Liver (tissue), 9 donors: ENCODE results near the gene ECEL1. TPM values are rescaled to one million over a fixed set of nuclear protein-coding genes. Genes with fewer than 3 reads are reported as not detected.

Experiments
- DNase-seq: peaks from one replicate; pipeline ENCODE4 v3.0.0-alpha.2; 2017; ENCODE audit warnings: low spot score
- H3K27ac ChIP-seq, 2 donors: one replicate each; pipeline ENCODE4 v1.7.0; 2013; ENCODE audit warnings: inconsistent platforms in 2 of 2, low read length in 2 of 2, control low read depth in 1 of 2, low read depth in 1 of 2, mild to moderate bottlenecking in 1 of 2
- H3K27me3 ChIP-seq, 4 donors: one replicate each; pipeline versions ENCODE4 v1.6.1 to v1.7.0; 2013; ENCODE audit warnings: low read length in 3 of 4, inconsistent platforms in 1 of 4, mild to moderate bottlenecking in 1 of 4, moderate library complexity in 1 of 4; ENCODE audit not compliant: control insufficient read depth in 4 of 4, insufficient read depth in 4 of 4
- H3K36me3 ChIP-seq, 4 donors: one replicate each; pipeline versions ENCODE4 v1.6.1 to v1.7.0; 2013; ENCODE audit warnings: low read length in 3 of 4, mild to moderate bottlenecking in 3 of 4, low read depth in 1 of 4, moderate library complexity in 1 of 4; ENCODE audit not compliant: control insufficient read depth in 4 of 4, insufficient read depth in 3 of 4
- H3K4me1 ChIP-seq, 4 donors: one replicate each; pipeline versions ENCODE4 v1.6.1 to v1.7.0; 2013; ENCODE audit warnings: low read length in 3 of 4, mild to moderate bottlenecking in 3 of 4, moderate library complexity in 1 of 4; ENCODE audit not compliant: control insufficient read depth in 4 of 4, insufficient read depth in 4 of 4
- H3K4me3 ChIP-seq, 3 donors: one replicate each; pipeline versions ENCODE4 v1.6.1 to v1.7.0; 2013; ENCODE audit warnings: low read length in 3 of 3, control low read depth in 1 of 3, low read depth in 1 of 3, mild to moderate bottlenecking in 1 of 3
- H3K9ac ChIP-seq, 2 donors: one replicate each; pipeline ENCODE4 v1.7.0; 2013; ENCODE audit warnings: low read length in 2 of 2, mild to moderate bottlenecking in 2 of 2, moderate library complexity in 2 of 2, control low read depth in 1 of 2, low read depth in 1 of 2
- H3K9me3 ChIP-seq, 4 donors: one replicate each; pipeline versions ENCODE4 v1.6.1 to v1.7.0; 2013; ENCODE audit warnings: low read length in 3 of 4; ENCODE audit not compliant: control insufficient read depth in 4 of 4
- ATF3 ChIP-seq: IDR thresholded peaks from 2 replicates; pipeline ENCODE4 v1.6.1; 2016; ENCODE audit warnings: antibody characterized with exemption
- EGR1 ChIP-seq, 2 donors: IDR thresholded peaks; 2 replicates each; pipeline ENCODE4 v1.6.1; 2016 to 2018; ENCODE audit warnings: antibody characterized with exemption in 2 of 2, low read depth in 2 of 2
- GABPA ChIP-seq, 2 donors: IDR thresholded peaks in 1 of 2; conservative IDR thresholded peaks in 1 of 2; 2 replicates each; pipeline ENCODE4 v1.6.1; 2016; ENCODE audit warnings: antibody characterized with exemption in 2 of 2, mild to moderate bottlenecking in 1 of 2, moderate library complexity in 1 of 2
- HNF4A ChIP-seq, 2 donors: conservative IDR thresholded peaks; 2 replicates each; pipeline ENCODE4 v1.6.1; 2016; ENCODE audit warnings: antibody characterized with exemption in 2 of 2, mild to moderate bottlenecking in 2 of 2
- JUND ChIP-seq, 2 donors: IDR thresholded peaks; 2 replicates each; pipeline ENCODE4 v1.6.1; 2016; ENCODE audit warnings: antibody characterized with exemption in 2 of 2
- MAX ChIP-seq: IDR thresholded peaks from 2 replicates; pipeline ENCODE4 v1.6.1; 2016; ENCODE audit warnings: antibody characterized with exemption
- NR2F2 ChIP-seq: IDR thresholded peaks from 2 replicates; pipeline ENCODE4 v1.6.1; 2016; ENCODE audit warnings: antibody characterized with exemption
- RAD21 ChIP-seq, 2 donors: IDR thresholded peaks; 2 replicates each; pipeline ENCODE4 v1.6.1; 2016; ENCODE audit warnings: antibody characterized with exemption in 2 of 2, mild to moderate bottlenecking in 2 of 2
- RXRA ChIP-seq, 2 donors: IDR thresholded peaks; 2 replicates each; pipeline ENCODE4 v1.6.1; 2017 to 2018; ENCODE audit warnings: antibody characterized with exemption in 2 of 2, mild to moderate bottlenecking in 1 of 2
- SP1 ChIP-seq: IDR thresholded peaks from 2 replicates; pipeline ENCODE4 v1.6.1; 2018; ENCODE audit warnings: antibody characterized with exemption, mild to moderate bottlenecking
- TAF1 ChIP-seq: conservative IDR thresholded peaks from 2 replicates; pipeline ENCODE4 v1.6.1; 2016; ENCODE audit warnings: antibody characterized with exemption, mild to moderate bottlenecking
- YY1 ChIP-seq: IDR thresholded peaks from 2 replicates; pipeline ENCODE4 v1.6.1; 2016; ENCODE audit warnings: antibody characterized with exemption, mild to moderate bottlenecking
- ZBTB33 ChIP-seq: IDR thresholded peaks from 2 replicates; pipeline ENCODE4 v1.6.1; 2016; ENCODE audit warnings: antibody characterized with exemption
- WGBS: extraction: QIAGEN DNeasy Blood & Tissue Kit; methylation state at CpG from one replicate; pipeline ENCODE4 v1.1.7; 2013; 5-methylcytosine and 5-hydroxymethylcytosine counted together
- polyA plus RNA-seq, 2 donors: library from polyadenylated mRNA; stranded (reverse) in 1 of 2; unstranded in 1 of 2; fragments of 200-250 nt in 1 of 2; fragments of >200 nt in 1 of 2; fragmentation: Nextera tagmentation in 1 of 2; extraction: Ambion mirVana in 1 of 2; gene quantifications; one replicate each; pipeline versions ENCODE4 v1.2.1 to v1.2.3, GENCODE V29; 2013 to 2015
- total RNA-seq, 2 donors: library from RNA; depleted of rRNA; stranded (reverse); fragments of >200 nt; gene quantifications; one replicate each; pipeline ENCODE4 v1.2.3, GENCODE V29; 2014
- TF ChIP-seq, protein P1 (sequence below): IDR thresholded peaks from 2 replicates; pipeline ENCODE4 v1.6.1; 2016; ENCODE audit warnings: antibody characterized with exemption, mild to moderate bottlenecking
- TF ChIP-seq, protein P2 (sequence below): fragments of 150-350 bp; IDR thresholded peaks from 2 replicates; pipeline ENCODE4 v1.5.1; 2017; ENCODE audit warnings: improper control_type of control experiment, low read depth, low read length; ENCODE audit not compliant: missing input control
- donor health status: healthy.
- donor health status: healthy.
- donor health status: healthy.
- donor health status: healthy.
- donor health status: healthy.

The ECEL1 gene
- total and polyA plus RNA-seq, 4 donors, result 0.67 to 1.8 TPM; not detected in 2

DNA sequence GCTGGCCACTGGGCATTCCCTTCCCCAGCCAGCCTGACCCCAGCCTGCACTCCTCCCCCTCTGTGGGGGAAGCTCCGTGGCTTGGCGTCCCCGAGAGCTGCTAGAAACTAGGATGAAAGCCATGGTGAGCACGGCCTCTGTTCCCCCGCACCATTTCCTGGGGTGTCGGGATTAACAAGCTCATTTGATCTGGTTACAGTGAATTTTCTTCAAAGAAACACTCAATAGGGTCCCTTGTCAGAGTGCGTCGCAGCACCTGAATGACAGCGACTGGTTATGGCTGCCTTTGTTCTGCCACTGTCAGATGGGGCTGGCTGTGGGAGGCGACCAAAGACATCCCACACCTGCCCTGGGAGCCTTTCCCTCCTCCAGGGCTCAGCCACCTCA is 39.3 kb downstream of the ECEL1 start:
- TF ChIP-seq RAD21 (IDR thresholded peaks at IDR 0.05) (no peak), SP1 (no peak), RXRA (IDR thresholded peaks at IDR 0.05) (no peak), TAF1 (no peak), JUND (IDR thresholded peaks at IDR 0.05) (no peak), HNF4A (conservative IDR thresholded peaks at IDR 0.05) (no peak), YY1 (no peak), MAX (no peak), ATF3 (no peak), NR2F2 (no peak), ZBTB33 (no peak), GABPA (IDR thresholded peaks at IDR 0.05 in 1 of 2, conservative IDR thresholded peaks at IDR 0.05 in 1 of 2) (no peak), EGR1 (IDR thresholded peaks at IDR 0.05; ENCODE audit: low read depth in 2 of 2) (no peak)
- TF ChIP-seq, protein P1, sequence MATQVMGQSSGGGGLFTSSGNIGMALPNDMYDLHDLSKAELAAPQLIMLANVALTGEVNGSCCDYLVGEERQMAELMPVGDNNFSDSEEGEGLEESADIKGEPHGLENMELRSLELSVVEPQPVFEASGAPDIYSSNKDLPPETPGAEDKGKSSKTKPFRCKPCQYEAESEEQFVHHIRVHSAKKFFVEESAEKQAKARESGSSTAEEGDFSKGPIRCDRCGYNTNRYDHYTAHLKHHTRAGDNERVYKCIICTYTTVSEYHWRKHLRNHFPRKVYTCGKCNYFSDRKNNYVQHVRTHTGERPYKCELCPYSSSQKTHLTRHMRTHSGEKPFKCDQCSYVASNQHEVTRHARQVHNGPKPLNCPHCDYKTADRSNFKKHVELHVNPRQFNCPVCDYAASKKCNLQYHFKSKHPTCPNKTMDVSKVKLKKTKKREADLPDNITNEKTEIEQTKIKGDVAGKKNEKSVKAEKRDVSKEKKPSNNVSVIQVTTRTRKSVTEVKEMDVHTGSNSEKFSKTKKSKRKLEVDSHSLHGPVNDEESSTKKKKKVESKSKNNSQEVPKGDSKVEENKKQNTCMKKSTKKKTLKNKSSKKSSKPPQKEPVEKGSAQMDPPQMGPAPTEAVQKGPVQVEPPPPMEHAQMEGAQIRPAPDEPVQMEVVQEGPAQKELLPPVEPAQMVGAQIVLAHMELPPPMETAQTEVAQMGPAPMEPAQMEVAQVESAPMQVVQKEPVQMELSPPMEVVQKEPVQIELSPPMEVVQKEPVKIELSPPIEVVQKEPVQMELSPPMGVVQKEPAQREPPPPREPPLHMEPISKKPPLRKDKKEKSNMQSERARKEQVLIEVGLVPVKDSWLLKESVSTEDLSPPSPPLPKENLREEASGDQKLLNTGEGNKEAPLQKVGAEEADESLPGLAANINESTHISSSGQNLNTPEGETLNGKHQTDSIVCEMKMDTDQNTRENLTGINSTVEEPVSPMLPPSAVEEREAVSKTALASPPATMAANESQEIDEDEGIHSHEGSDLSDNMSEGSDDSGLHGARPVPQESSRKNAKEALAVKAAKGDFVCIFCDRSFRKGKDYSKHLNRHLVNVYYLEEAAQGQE, result no peak
- TF ChIP-seq, protein P2, sequence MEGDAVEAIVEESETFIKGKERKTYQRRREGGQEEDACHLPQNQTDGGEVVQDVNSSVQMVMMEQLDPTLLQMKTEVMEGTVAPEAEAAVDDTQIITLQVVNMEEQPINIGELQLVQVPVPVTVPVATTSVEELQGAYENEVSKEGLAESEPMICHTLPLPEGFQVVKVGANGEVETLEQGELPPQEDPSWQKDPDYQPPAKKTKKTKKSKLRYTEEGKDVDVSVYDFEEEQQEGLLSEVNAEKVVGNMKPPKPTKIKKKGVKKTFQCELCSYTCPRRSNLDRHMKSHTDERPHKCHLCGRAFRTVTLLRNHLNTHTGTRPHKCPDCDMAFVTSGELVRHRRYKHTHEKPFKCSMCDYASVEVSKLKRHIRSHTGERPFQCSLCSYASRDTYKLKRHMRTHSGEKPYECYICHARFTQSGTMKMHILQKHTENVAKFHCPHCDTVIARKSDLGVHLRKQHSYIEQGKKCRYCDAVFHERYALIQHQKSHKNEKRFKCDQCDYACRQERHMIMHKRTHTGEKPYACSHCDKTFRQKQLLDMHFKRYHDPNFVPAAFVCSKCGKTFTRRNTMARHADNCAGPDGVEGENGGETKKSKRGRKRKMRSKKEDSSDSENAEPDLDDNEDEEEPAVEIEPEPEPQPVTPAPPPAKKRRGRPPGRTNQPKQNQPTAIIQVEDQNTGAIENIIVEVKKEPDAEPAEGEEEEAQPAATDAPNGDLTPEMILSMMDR, result no peak
- no peaks in the 10 kb centered on the region for H3K9me3 ChIP-seq
- peaks cover 8 to 28% (median 15%) of the 10 kb centered on the region in 4 donors for H3K4me1 ChIP-seq
- no peak for DNase-seq
- H3K36me3 ChIP-seq, result no peaks in the 10 kb centered on the region
- H3K27ac ChIP-seq, result peak overlapping the region; percentile 97
- WGBS, result 86% methylated on average over 10 of the region's 10 CpGs
- peak overlapping the region; percentile 63 to 75 for H3K9ac ChIP-seq
- H3K27me3 ChIP-seq, result no peaks in the 10 kb centered on the region
- H3K4me3 ChIP-seq, result no peak overlapping the region
